ENCODE results near the gene DPRX. TPM values are rescaled to one million over a fixed set of nuclear protein-coding genes. Genes with fewer than 3 reads are reported as not detected.

Gene DPRX
- total and polyA plus RNA-seq, 2 donors from 2014 or later, result not detected

GRCh38 chr19:53626486-53626885 lies 5.3 kb upstream of the DPRX start:
- no peaks in the 10 kb centered on the region for H3K27me3 ChIP-seq (ENCODE audit: control insufficient read depth, insufficient read depth, low read length)
- intact Hi-C loops (cut with DNase I), result no loop called here
- FAIRE-seq (no peak), DNase-seq (no peak)
- no peak overlapping the region for H3K27ac ChIP-seq (ENCODE audit: low read depth in 2 of 2, low read length in 2 of 2)
- H3K4me1 ChIP-seq (ENCODE audit: control insufficient read depth in 2 of 3, insufficient read depth in 2 of 3, low read depth in 1 of 3, low read length in 3 of 3), result no peaks in the 10 kb centered on the region
- no peak overlapping the region for H3K9ac ChIP-seq (ENCODE audit: low read length in 3 of 3)
- TF ChIP-seq CTCF (IDR thresholded peaks at IDR 0.05; ENCODE audit: borderline replicate concordance, extremely low read depth, insufficient read depth), result no peak
- H3K4me3 ChIP-seq (ENCODE audit: low read length in 3 of 3), result no peak overlapping the region
- H3K36me3 ChIP-seq (ENCODE audit: control insufficient read depth in 2 of 3, insufficient read depth in 3 of 3, low read length in 3 of 3), result no peaks in the 10 kb centered on the region
- no peaks in the 10 kb centered on the region for H3K9me3 ChIP-seq (ENCODE audit: control insufficient read depth in 2 of 3, insufficient read depth in 1 of 3, low read length in 3 of 3)

- H3K27me3 ChIP-seq (ENCODE audit: control insufficient read depth, insufficient read depth, low read length), result no peaks in the 10 kb centered on the region
- no peak overlapping the region for H3K9ac ChIP-seq (ENCODE audit: low read length in 3 of 3)
- no peak overlapping the region for H3K27ac ChIP-seq (ENCODE audit: low read depth in 2 of 2, low read length in 2 of 2)
- FAIRE-seq (no peak), DNase-seq (no peak)
- no peaks in the 10 kb centered on the region for H3K4me1 ChIP-seq (ENCODE audit: control insufficient read depth in 2 of 3, insufficient read depth in 2 of 3, low read depth in 1 of 3, low read length in 3 of 3)
- H3K4me3 ChIP-seq (ENCODE audit: low read length in 3 of 3), result no peak overlapping the region
- TF ChIP-seq CTCF (IDR thresholded peaks at IDR 0.05; ENCODE audit: borderline replicate concordance, extremely low read depth, insufficient read depth), result no peak
- intact Hi-C loops (cut with DNase I), result no loop called here
- no peaks in the 10 kb centered on the region for H3K9me3 ChIP-seq (ENCODE audit: control insufficient read depth in 2 of 3, insufficient read depth in 1 of 3, low read length in 3 of 3)
- H3K36me3 ChIP-seq (ENCODE audit: control insufficient read depth in 2 of 3, insufficient read depth in 3 of 3, low read length in 3 of 3), result no peaks in the 10 kb centered on the region
These were observed 4.8 kb upstream of the DPRX start for GRCh38 chr19:53626976-53627375.

- H3K9me3 ChIP-seq (ENCODE audit: control insufficient read depth in 2 of 3, insufficient read depth in 1 of 3, low read length in 3 of 3), result peaks cover 0 to 2% (median 0%) of the 10 kb centered on the region in 3 donors
- no peak overlapping the region for H3K4me3 ChIP-seq (ENCODE audit: low read length in 3 of 3)
- FAIRE-seq (no peak), DNase-seq (no peak)
- no peak overlapping the region for H3K27ac ChIP-seq (ENCODE audit: low read depth in 2 of 2, low read length in 2 of 2)
- no peaks in the 10 kb centered on the region for H3K4me1 ChIP-seq (ENCODE audit: control insufficient read depth in 2 of 3, insufficient read depth in 2 of 3, low read depth in 1 of 3, low read length in 3 of 3)
- no peak for TF ChIP-seq CTCF (IDR thresholded peaks at IDR 0.05; ENCODE audit: borderline replicate concordance, extremely low read depth, insufficient read depth)
- intact Hi-C loops (cut with DNase I), result no loop called here
- no peak overlapping the region for H3K9ac ChIP-seq (ENCODE audit: low read length in 3 of 3)
- H3K36me3 ChIP-seq (ENCODE audit: control insufficient read depth in 2 of 3, insufficient read depth in 3 of 3, low read length in 3 of 3), result no peaks in the 10 kb centered on the region
- no peaks in the 10 kb centered on the region for H3K27me3 ChIP-seq (ENCODE audit: control insufficient read depth, insufficient read depth, low read length)
These were observed 3.0 kb downstream of the DPRX start for GRCh38 chr19:53634768-53635167.

GRCh38 chr19:53639471-53639870 lies 7.7 kb downstream of the DPRX start:
- Histone ChIP-seq H3K27ac (ENCODE audit: low read depth in 2 of 2, low read length in 2 of 2) (no peak overlapping the region), H3K27me3 (ENCODE audit: control insufficient read depth, insufficient read depth, low read length) (no peaks in the 10 kb centered on the region), H3K9ac (ENCODE audit: low read length in 3 of 3) (no peak overlapping the region), H3K4me1 (ENCODE audit: control insufficient read depth in 2 of 3, insufficient read depth in 2 of 3, low read depth in 1 of 3, low read length in 3 of 3) (no peaks in the 10 kb centered on the region), H3K9me3 (ENCODE audit: control insufficient read depth in 2 of 3, insufficient read depth in 1 of 3, low read length in 3 of 3) (no peaks in the 10 kb centered on the region), H3K36me3 (ENCODE audit: control insufficient read depth in 2 of 3, insufficient read depth in 3 of 3, low read length in 3 of 3) (no peaks in the 10 kb centered on the region), H3K4me3 (ENCODE audit: low read length in 3 of 3) (no peak overlapping the region)
- FAIRE-seq, result no peak
- intact Hi-C loops (cut with DNase I), result no loop called here
- DNase-seq, result no peak
- no peak for TF ChIP-seq CTCF (IDR thresholded peaks at IDR 0.05; ENCODE audit: borderline replicate concordance, extremely low read depth, insufficient read depth)

Measured in kidney (tissue), 14 donors.